Astrocyte (in vitro differentiated cells and primary cell): ENCODE results near the gene SRGN. TPM values are rescaled to one million over a fixed set of nuclear protein-coding genes. Genes with fewer than 3 reads are reported as not detected.
A peak's percentile ranks its signal among the peaks of the same experiment; 100 is the strongest.

Source experiments
- DNase-seq: peaks from one replicate; pipeline ENCODE4 v3.0.0-alpha.2; 2010; ENCODE audit warnings: low read depth
- FAIRE-seq: peaks from 2 replicates; lab custom pipeline; 2011; peaks lifted over from hg19 to GRCh38; lab: Jason Lieb, UNC
- H2AFZ ChIP-seq: 2 replicates; pipeline ENCODE4 v1.6.0; 2012; ENCODE audit warnings: low read depth, low read length, inconsistent platforms
- H3K27ac ChIP-seq: 2 replicates; pipeline ENCODE4 v1.5.1; 2011; ENCODE audit warnings: low read depth, low read length, inconsistent platforms
- H3K27me3 ChIP-seq: 2 replicates; pipeline ENCODE4 v1.6.0; 2011; ENCODE audit warnings: low read length, inconsistent platforms; ENCODE audit not compliant: insufficient read depth
- H3K36me3 ChIP-seq: 2 replicates; pipeline ENCODE4 v1.5.1; 2011; ENCODE audit warnings: low read length, inconsistent platforms; ENCODE audit not compliant: insufficient read depth
- H3K4me1 ChIP-seq: 2 replicates; pipeline ENCODE4 v1.5.1; 2011; ENCODE audit warnings: low read length, inconsistent platforms; ENCODE audit not compliant: insufficient read depth
- H3K4me2 ChIP-seq: 2 replicates; pipeline ENCODE4 v1.6.0; 2012; ENCODE audit warnings: low read length, inconsistent platforms
- H3K4me3 ChIP-seq: 2 replicates; pipeline ENCODE4 v1.5.1; 2011; ENCODE audit warnings: low read depth, mild to moderate bottlenecking, low read length, inconsistent platforms; ENCODE audit not compliant: insufficient read depth
- H3K79me2 ChIP-seq: 2 replicates; pipeline ENCODE4 v1.6.0; 2012; ENCODE audit warnings: mild to moderate bottlenecking, low read length, inconsistent platforms; ENCODE audit not compliant: insufficient read depth
- H3K9ac ChIP-seq: 2 replicates; pipeline ENCODE4 v1.6.0; 2012; ENCODE audit warnings: mild to moderate bottlenecking, low read length, inconsistent platforms
- H3K9me3 ChIP-seq: 2 replicates; pipeline ENCODE4 v1.5.1; 2012; ENCODE audit warnings: low read depth, mild to moderate bottlenecking, low read length, inconsistent platforms; ENCODE audit not compliant: insufficient read depth
- H4K20me1 ChIP-seq: 2 replicates; pipeline ENCODE4 v1.6.0; 2012; ENCODE audit warnings: low read length, inconsistent platforms; ENCODE audit not compliant: insufficient read depth
- H3K27ac Mint-ChIP-seq: one replicate; pipeline ENCODE4 v1.8.0; 2021; ENCODE audit warnings: mild to moderate bottlenecking, mixed read lengths; ENCODE audit not compliant: unreplicated experiment
- H3K27me3 Mint-ChIP-seq: one replicate; pipeline ENCODE4 v1.8.0; 2021; ENCODE audit warnings: low read depth, mixed read lengths; ENCODE audit not compliant: unreplicated experiment
- H3K36me3 Mint-ChIP-seq: one replicate; pipeline ENCODE4 v1.8.0; 2021; ENCODE audit warnings: low read depth, mixed read lengths; ENCODE audit not compliant: unreplicated experiment
- H3K4me1 Mint-ChIP-seq: one replicate; pipeline ENCODE4 v1.8.0; 2021; ENCODE audit warnings: low read depth, mixed read lengths; ENCODE audit not compliant: unreplicated experiment
- H3K4me3 Mint-ChIP-seq: one replicate; pipeline ENCODE4 v1.8.0; 2021; ENCODE audit warnings: mild to moderate bottlenecking, moderate library complexity, mixed read lengths; ENCODE audit not compliant: unreplicated experiment
- H3K9me3 Mint-ChIP-seq: one replicate; pipeline ENCODE4 v1.8.0; 2021; ENCODE audit warnings: mild to moderate bottlenecking, mixed read lengths; ENCODE audit not compliant: unreplicated experiment
- EZH2 ChIP-seq: IDR thresholded peaks from 2 replicates; pipeline ENCODE4 v1.6.1; 2012; ENCODE audit warnings: mild to moderate bottlenecking, low read length, inconsistent platforms; ENCODE audit not compliant: insufficient read depth
- total RNA-seq: library from RNA; stranded (reverse); gene quantifications from 2 replicates; pipeline ENCODE4 v1.2.1, GENCODE V29; 2021
- TF ChIP-seq, protein P1 (sequence below): IDR thresholded peaks from 2 replicates; pipeline ENCODE4 v1.5.1; 2011; ENCODE audit warnings: low read depth, mild to moderate bottlenecking, inconsistent platforms, low read length, moderate library complexity; ENCODE audit not compliant: insufficient read depth

The SRGN gene
- total RNA-seq, 1 donor from 2014 or later = 0.30 TPM

- TF ChIP-seq, protein P1, sequence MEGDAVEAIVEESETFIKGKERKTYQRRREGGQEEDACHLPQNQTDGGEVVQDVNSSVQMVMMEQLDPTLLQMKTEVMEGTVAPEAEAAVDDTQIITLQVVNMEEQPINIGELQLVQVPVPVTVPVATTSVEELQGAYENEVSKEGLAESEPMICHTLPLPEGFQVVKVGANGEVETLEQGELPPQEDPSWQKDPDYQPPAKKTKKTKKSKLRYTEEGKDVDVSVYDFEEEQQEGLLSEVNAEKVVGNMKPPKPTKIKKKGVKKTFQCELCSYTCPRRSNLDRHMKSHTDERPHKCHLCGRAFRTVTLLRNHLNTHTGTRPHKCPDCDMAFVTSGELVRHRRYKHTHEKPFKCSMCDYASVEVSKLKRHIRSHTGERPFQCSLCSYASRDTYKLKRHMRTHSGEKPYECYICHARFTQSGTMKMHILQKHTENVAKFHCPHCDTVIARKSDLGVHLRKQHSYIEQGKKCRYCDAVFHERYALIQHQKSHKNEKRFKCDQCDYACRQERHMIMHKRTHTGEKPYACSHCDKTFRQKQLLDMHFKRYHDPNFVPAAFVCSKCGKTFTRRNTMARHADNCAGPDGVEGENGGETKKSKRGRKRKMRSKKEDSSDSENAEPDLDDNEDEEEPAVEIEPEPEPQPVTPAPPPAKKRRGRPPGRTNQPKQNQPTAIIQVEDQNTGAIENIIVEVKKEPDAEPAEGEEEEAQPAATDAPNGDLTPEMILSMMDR = no peak
- TF ChIP-seq EZH2 = no peak
- Mint-ChIP-seq H3K27me3 (no peaks in the 10 kb centered on the region), H3K36me3 (no peaks in the 10 kb centered on the region), H3K4me3 (peak overlapping the region; percentile 1), H3K27ac (no peak overlapping the region), H3K4me1 (peaks cover 4% of the 10 kb centered on the region), H3K9me3 (peaks cover 1% of the 10 kb centered on the region)
- Histone ChIP-seq H3K9me3 (no peaks in the 10 kb centered on the region), H3K27ac (no peak overlapping the region), H3K36me3 (no peaks in the 10 kb centered on the region), H3K27me3 (no peaks in the 10 kb centered on the region), H3K4me2 (no peak overlapping the region), H2AFZ (no peak overlapping the region), H4K20me1 (no peaks in the 10 kb centered on the region), H3K4me3 (no peak overlapping the region), H3K4me1 (no peaks in the 10 kb centered on the region), H3K79me2 (no peaks in the 10 kb centered on the region), H3K9ac (no peak overlapping the region)
- FAIRE-seq (no peak), DNase-seq (peak; percentile 50)
Observed at GRCh38 chr10:69045441-69046300, 42.2 kb upstream of the SRGN start.

- Histone ChIP-seq H3K27me3 (no peaks in the 10 kb centered on the region), H3K27ac (no peak overlapping the region), H3K9ac (no peak overlapping the region), H2AFZ (no peak overlapping the region), H3K36me3 (no peaks in the 10 kb centered on the region), H3K4me3 (no peak overlapping the region), H3K4me2 (no peak overlapping the region), H4K20me1 (no peaks in the 10 kb centered on the region), H3K4me1 (no peaks in the 10 kb centered on the region), H3K79me2 (no peaks in the 10 kb centered on the region), H3K9me3 (no peaks in the 10 kb centered on the region)
- H3K9me3 Mint-ChIP-seq = peaks cover 1% of the 10 kb centered on the region
- DNase-seq (no peak), FAIRE-seq (no peak)
- H3K4me3 Mint-ChIP-seq = no peak overlapping the region
- no peak overlapping the region for H3K27ac Mint-ChIP-seq
- H3K36me3 Mint-ChIP-seq = no peaks in the 10 kb centered on the region
- H3K4me1 Mint-ChIP-seq = peaks cover 4% of the 10 kb centered on the region
- peaks cover 3% of the 10 kb centered on the region for H3K27me3 Mint-ChIP-seq
- TF ChIP-seq, protein P1 = no peak
- no peak for TF ChIP-seq EZH2
Observed at GRCh38 chr10:69047111-69047832, 40.6 kb upstream of the SRGN start.
